Bone marrow (tissue), 2 donors: Measurements from ENCODE around the gene CD160.
"Not testable (repeated sequence)": the region's sequence is repeated elsewhere in the genome, so short reads cannot be mapped to it uniquely, and the experiment has no call there.

Experiments
- DNase-seq, 2 donors: peaks; one replicate each; lab custom pipeline; 2025; lab: John Stamatoyannopoulos, UW

CD160 gene

DNA sequence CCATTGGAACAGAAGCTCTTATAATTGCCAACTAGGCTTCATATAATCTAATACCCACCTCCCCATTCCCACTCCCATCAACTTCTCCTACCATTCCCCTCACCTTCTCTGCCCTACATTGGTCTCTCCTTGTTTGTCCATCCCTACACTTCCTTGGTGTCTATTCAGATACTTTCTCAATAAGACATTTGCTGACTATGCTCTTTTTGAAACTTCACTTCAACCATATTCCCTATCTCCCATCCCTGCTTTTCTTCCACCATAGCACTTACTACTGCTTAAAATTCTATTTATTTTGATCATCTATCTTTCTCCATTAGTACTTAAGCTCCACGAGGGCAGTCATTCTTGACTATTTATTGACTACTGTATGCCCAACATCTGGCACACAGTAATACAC, 40.4 kb downstream of the CD160 start:
- no peak for DNase-seq

DNA sequence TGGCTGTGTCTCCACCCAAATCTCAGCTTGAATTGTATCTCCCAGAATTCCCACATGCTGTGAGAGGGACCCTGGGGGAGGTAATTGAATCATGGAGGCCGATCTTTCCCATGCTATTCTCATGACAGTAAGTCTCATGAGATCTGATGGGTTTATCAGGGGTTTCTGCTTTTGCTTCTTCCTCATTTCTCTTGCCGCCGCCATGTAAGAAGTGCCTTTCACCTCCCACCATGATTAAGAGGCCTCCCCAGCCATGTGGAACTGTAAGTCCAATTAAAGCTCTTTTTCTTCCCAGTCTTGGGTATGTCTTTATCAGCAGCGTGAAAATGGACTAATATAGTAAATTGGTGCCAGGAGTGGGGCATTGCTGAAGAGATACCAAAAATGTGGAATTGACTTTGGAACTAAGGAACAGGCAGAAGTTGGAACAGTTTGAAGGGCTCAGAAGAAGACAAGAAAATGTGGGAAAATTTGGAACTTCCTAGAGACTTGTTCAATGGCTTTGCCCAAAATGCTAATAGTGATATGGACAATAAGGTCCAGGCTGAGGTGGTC, 41.2 kb downstream of the CD160 start:
- DNase-seq: not testable (repeated sequence)

DNA sequence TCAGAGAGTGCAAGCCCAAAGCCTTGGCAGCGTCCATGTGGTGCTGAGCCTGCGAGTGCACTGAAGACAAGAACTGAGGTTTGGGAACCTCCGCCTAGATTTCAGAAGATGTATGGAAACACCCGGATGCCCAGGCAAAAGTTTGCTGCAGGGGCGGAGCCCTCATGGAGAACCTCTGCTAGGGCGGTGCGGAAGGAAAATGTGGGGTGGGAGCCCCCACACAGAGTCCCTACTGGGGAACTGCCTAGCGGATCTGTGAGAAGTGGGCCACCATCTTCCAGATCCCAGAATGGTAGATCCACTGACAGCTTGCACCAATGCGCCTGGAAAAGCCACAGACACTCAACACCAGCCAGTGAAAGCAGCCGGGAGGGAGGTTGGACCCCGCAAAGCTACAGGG, 42.2 kb downstream of the CD160 start:
- not testable (repeated sequence) for DNase-seq

DNA sequence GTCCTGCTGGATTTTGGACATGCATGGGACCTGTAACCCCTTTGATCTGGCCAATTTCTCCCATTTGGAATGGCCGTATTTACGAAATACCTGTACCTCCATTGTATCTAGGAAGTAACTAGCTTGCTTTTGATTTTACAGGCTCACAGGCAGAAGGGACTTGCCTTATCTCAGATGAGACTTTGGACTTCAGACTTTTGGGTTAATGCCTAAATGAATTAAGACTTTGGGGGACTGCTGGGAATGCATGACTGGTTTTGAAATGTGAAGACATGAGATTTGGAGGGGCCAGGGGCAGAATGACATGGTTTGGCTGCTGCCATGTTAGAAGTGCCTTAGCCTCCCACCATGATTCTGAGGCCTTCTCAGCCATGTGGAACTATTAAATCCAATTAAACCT, 42.7 kb downstream of the CD160 start:
- DNase-seq: not testable (repeated sequence)

DNA sequence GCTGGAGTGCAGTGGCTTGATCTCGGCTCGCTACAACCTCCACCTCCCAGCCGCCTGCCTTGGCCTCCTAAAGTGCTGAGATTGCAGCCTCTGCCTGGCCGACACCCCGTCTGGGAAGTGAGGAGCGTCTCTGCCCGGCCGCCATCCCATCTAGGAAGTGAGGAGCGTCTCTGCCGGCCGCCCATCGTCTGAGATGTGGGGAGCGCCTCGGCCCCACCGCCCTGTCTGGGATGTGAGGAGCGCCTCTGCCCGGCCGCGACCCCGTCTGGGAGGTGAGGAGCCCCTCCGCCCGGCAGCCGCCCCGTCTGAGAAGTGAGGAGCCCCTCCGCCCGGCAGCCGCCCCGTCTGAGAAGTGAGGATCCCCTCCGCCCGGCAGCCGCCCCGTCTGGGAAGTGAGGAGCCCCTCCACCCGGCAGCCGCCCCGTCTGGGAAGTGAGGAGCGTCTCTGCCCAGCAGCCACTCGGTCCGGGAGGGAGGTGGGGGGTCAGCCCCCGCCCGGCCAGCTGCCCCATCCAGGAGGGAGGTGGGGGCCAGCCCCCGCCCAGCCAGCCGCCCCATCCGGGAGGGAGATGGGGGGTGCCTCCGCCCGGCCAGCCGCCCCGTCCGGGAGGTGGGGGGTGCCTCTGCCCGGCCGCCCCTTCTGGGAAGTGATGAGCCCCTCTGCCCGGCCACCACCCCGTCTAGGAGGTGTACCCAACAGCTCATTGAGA, 45.1 kb downstream of the CD160 start:
- DNase-seq: not testable (repeated sequence)

DNA sequence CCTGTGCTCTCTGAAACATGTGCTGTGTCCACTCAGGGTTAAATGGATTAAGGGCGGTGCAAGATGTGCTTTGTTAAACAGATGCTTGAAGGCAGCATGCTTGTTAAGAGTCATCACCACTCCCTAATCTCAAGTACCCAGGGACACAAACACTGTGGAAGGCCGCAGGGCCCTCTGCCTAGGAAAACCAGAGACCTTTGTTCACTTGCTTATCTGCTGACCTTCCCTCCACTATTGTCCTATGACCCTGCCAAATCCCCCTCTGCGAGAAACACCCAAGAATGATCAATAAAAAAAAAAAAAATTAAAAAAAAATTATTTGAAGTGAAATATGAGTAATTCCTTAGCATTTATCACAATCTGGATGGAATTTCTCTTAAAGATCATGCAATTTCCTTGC, 45.8 kb downstream of the CD160 start:
- not testable (repeated sequence) for DNase-seq

DNA sequence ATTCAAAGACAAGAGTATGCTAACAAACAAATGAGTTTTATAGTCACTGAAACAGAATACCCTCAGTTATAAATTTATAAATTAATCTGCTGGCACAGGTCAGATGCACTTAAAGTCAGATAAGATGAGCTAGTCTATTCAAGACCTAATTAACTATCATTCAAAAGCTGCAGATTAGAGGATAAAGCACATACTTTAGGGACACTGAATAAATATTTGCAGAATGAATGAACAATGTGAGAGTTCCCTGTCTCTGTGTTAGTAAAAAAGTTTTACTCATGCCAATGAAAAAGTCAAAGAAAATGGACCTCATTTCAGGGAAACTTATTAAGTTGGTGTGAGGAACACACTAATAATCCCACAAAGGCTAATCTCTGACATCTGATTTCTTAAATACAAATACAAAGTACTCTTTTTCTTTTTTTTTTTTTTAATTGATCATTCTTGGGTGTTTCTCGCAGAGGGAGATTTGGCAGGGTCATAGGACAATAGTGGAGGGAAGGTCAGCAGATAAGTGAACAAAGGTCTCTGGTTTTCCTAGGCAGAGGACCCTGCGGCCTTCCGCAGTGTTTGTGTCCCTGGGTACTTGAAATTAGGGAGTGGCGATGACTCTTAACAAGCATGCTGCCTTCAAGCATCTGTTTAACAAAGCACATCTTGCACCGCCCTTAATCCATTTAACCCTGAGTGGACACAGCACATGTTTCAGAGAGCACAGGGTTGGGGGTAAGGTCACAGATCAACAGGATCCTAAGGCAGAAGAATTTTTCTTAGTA, 46.5 kb downstream of the CD160 start:
- DNase-seq: not testable (repeated sequence)

DNA sequence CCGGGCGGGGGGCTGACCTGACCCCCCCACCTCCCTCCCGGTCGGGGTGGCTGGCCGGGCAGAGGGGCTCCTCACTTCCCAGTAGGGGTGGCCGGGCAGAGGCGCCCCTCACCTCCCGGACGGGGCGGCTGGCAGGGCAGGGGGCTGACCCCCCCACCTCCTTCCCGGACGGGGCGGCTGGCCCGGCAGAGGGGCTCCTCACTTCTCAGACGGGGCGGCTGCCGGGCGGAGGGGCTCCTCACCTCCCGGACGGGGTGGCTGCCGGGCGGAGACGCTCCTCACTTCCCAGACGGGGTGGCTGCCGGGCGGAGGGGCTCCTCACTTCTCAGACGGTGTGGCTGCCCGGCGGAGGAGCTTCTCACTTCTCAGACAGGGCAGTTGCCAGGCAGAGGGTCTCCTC, 47.6 kb downstream of the CD160 start:
- not testable (repeated sequence) for DNase-seq

DNA sequence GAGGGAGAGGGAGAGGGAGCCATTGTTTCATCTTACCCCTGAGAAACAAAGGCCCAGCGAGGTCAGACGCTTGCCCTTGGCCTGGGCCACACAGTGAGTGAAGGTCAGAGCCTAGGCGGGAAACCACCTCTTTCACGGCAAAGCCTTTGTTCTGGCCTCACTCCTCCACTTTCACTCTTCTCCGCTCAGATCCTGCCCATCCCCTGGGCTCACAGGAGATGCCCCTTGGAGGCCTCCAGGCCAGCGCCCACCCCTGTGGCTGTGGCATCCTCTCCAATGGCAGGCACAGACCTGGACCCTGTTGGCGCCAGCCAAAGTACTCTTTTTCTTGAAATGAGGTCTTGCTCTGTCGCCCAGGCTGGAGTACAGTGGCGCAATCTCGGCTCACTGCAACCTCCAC, 48.7 kb downstream of the CD160 start:
- DNase-seq: not testable (repeated sequence)

DNA sequence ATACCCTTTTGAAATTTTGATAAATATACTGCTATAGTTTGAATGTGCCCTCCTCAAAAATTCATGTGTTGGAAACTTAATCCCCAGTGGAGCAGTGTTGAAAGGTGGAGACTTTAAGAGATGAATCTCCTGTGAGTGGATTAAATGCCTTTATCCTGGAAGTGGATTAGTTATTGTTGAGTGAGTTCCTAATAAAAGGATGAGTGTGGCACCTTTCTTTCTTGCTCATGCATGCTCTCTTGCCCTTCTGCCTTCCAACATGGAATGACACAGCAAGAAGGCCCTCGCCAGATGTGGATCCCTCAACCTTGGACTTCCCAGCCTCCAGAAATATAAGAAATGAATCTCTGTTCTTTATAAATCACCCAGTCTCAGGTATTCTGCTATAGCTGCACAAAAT, 51.8 kb downstream of the CD160 start:
- no peak for DNase-seq

DNA sequence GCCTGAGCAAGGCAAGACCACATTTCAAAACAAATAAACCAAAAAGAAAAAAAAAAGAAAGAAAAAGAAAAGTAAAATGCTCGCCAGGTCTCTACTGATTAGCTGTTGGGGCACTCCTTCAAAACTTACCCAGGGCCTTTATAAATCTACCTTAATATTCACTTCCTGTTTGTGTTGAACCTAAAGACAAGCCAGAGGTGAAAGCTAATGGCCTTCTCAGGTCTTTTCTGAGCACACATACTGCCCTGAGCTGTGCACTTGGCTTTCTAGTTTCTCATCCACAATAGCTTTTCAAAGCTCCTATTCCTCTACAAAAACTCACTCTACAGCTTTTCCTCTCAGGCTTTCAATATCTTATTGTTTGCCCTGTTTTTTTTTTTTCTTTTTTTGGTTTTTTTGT, 54.1 kb downstream of the CD160 start:
- no peak for DNase-seq

DNA sequence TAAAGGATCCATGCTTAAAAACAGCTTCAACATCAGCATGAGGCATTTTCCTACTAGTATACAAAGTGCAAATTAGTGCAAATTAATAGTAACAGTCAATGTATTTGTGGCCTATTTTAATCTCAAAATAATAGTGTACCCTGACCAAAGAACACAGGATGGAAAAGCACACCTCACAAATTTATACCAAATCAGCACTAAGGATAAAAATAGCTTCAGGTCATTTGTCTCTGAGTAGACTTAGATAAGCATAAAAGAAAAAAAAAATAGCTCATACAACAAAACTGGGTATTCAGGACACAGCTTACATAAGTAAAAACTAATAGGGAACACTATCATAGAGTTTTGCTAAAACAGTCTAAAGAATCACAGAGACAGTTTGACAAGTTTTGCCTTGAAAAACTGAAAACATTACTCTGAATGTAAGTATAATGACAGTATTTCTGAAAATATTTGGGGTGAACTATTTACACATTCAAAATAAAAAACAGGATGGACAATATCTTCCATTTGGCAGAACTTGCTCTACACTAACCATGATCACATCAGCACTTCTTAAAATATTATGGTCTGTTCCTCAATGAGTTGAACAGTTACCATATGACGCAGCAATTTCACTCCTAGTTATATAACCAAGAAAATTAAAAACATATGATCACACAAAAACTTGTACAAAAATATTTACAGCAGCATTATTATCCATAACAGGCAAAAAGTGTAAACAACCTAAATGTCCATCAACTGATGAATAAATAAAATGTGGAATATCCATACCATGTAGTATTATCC, 58.3 kb downstream of the CD160 start:
- DNase-seq: no peak

DNA sequence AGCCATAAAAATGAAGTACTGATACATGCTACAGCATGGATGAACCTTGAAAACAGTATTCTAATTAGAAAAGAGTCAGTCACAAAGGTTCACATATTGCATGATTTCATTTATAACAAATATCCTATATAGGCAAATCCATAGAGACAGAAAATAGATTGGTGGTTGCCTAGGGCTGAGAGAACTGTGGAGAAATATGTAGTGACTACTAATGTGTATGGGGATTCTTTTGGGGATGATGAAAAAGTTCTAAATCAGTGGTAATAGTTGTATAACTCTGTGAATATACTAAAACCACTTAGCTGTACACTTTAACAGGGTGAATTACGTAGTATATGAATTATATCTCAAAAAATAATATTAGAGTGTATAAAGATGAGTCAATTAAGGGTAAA, 58.8 kb downstream of the CD160 start:
- DNase-seq: no peak

DNA sequence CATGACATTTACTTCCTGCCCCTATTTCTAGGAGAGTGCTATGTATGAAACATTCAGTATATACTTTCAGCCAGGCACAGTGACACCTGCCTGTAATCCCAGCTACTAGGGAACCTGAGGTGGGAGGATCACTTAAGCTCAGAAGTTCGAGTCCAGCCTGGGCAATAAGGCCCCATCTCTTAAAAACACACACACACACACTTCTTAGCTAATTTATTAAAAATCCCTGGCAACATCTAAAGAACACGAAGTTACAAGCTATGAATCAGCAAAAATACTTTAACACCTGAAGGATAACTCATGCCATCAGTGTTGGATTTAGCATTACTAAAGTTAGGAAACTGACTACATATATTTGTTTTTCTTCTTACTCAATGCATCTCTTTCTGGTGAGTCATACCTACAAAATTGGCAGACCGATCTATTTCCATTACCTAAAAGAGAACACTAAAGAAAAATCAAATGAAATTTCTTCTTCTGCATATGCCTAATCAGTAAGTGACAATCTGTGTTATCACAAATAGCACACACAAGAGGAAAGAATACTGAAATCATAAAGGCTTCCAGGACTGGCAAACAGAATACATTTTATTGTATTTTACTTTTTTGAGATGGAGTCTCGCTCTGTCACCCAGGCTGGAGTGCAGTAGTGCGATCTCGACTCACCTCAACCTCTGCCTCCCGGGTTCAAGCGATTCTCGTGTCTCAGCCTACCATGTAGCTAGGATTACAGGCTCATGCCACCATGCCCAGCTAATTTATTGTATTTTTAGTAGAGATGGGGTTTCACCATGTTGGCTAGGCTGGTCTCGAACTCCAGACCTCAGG, 63.2 kb downstream of the CD160 start:
- DNase-seq: no peak

DNA sequence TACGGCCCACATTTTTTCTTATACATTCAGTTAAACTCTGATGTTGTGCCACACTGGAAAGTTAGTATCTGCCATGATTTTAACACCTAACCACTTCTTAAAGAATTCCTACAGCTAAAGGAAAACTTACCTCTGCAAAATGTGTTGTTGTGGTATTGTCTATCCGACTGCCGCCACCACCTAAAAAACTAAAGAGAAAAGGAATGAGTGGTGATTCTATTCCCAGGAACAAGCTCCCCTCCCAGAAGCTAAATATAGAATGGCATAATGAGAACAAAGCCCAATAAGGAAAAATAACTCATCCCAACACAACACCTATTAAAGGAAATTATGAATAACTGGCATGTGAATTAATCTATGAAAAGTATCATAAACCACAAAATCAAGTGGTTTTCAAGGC, 65.1 kb downstream of the CD160 start:
- no peak for DNase-seq

DNA sequence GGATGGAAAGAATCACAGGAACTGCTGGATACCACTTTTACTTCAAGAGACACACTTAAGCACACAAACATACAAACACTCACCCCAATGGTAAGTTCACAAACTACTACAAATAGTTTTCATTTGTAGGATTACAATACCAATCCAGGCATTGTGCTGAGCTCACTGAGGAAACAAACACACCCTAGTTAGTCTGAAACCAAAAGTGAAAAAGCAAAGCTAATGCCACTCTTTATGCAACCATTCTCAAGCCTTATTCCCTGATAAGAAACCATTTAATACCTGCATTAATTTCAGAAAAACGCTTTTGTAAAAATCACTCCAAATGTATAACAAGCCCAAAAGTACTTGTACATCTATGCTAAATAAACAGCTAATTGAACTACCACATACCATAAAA, 66.2 kb downstream of the CD160 start:
- DNase-seq: no peak

DNA sequence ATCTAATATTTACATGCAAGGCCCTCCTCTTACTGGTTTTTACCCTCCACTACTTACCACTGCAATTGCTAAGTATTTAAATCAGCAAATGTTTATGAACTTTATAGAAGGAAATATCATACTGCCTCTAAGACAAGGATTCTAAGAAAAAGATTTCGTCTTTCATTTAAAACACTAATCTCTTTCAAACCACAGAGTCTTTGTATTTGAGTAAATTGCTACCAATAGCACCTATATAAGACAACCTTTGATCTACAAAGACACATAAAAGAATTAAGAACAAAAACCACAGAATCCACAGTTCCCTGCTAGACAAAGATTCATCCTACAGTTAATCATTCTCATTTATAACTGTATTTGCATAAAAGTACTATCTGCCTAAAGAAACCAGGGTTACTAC, 67.0 kb downstream of the CD160 start:
- no peak for DNase-seq

DNA sequence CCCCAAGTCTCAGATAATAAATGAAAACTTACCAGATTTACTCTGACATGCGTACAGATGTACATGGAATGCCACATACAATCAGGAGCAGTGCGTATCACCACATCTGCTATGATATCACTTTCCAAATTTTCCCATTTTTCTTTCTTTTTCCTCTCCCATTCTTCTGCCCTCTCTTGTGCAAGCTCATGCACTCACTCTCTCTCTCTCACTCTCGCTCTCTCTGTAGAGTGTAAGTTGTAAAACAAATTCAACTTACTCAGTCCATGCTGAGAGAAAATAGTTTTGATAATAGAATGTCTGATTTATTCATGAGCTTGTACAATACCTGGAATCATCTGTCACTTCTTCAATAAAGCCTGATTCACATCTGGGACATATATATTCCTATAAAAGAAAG, 69.3 kb downstream of the CD160 start:
- no peak for DNase-seq
